NCI-H128 (cell line): ENCODE data around the gene STOML1.

Experiments used
- DNase-seq: peaks from one replicate; lab custom pipeline; 2025; ENCODE audit not compliant: unreplicated experiment; lab: John Stamatoyannopoulos, UW

The STOML1 gene

GRCh38 chr15:73991726-73992593 lies at the start of gene STOML1:
STOML1 (minus strand) TSS chr15:73992295; CDS start chr15:73992223, 72 bp downstream.
- peak; percentile 76 for DNase-seq

GRCh38 chr15:74041311-74041756 lies 49.2 kb upstream of the STOML1 start:
- no peak for DNase-seq

- DNase-seq, result no peak
Observed at GRCh38 chr15:74040109-74040850, 48.2 kb upstream of the STOML1 start.

- DNase-seq, result no peak
Observed at GRCh38 chr15:74039656-74040010, 47.5 kb upstream of the STOML1 start.

GRCh38 chr15:74038707-74039655 lies 46.9 kb upstream of the STOML1 start:
- no peak for DNase-seq

GRCh38 chr15:74037171-74038117 lies 45.3 kb upstream of the STOML1 start:
- DNase-seq, result no peak

GRCh38 chr15:74036271-74037170 lies 44.4 kb upstream of the STOML1 start:
- no peak for DNase-seq

- DNase-seq, result no peak
Observed at GRCh38 chr15:74035121-74036017, 43.3 kb upstream of the STOML1 start.

GRCh38 chr15:74034206-74034755 lies 42.2 kb upstream of the STOML1 start:
- DNase-seq, result no peak

GRCh38 chr15:74032606-74033561 lies 40.8 kb upstream of the STOML1 start:
- DNase-seq, result no peak

- no peak for DNase-seq
Observed at GRCh38 chr15:74032046-74032445, 40.0 kb upstream of the STOML1 start.

- DNase-seq, result no peak
Observed at GRCh38 chr15:74028646-74029045, 36.6 kb upstream of the STOML1 start.

- no peak for DNase-seq
Observed at GRCh38 chr15:74027688-74028087, 35.6 kb upstream of the STOML1 start.

GRCh38 chr15:74025436-74025835 lies 33.3 kb upstream of the STOML1 start:
- no peak for DNase-seq

GRCh38 chr15:74024687-74025086 lies 32.6 kb upstream of the STOML1 start:
- no peak for DNase-seq

- DNase-seq, result no peak
Observed at GRCh38 chr15:74022706-74023470, 30.8 kb upstream of the STOML1 start.
